HepG2 (cell line): ENCODE results near the gene NKAIN2. TPM values are rescaled to one million over a fixed set of nuclear protein-coding genes. Genes with fewer than 3 reads are reported as not detected.

Experiments
- polyA plus RNA-seq, 8 experiments: library from polyadenylated mRNA; depleted of rRNA in 3 of 8; stranded (reverse) in 7 of 8; unstranded in 1 of 8; fragments of >200 nt; fragmentation: Illumina TruSeq in 4 of 8; extraction: Trizol in 4 of 8; gene quantifications; 2 replicates each; pipeline versions ENCODE4 v1.2.1 to v1.2.3, GENCODE V29; 2011 to 2016; ENCODE audit warnings: low read depth in 4 of 8, missing spikeins in 1 of 8, mixed read lengths in 1 of 8; ENCODE audit not compliant: insufficient read depth in 1 of 8
- total RNA-seq, 5 experiments: library from RNA; depleted of rRNA; stranded (reverse); fragments of >200 nt; fragmentation: Illumina TruSeq; extraction: Trizol; gene quantifications; 2 replicates each; pipeline ENCODE4 v1.2.3, GENCODE V29; 2016; ENCODE audit warnings: low read depth in 1 of 5

Gene NKAIN2
- total and polyA plus RNA-seq, 2 of the 13 experiments (the other 11 are each of a cell fraction or from before 2014, with no cell fraction given): not detected

Other genes with a start within 250 kb of the NKAIN2 start
- gene TRDN, start 166.9 kb upstream of the NKAIN2 start, total RNA-seq (2016; rRNA removed; fragmentation: Illumina TruSeq; extraction: Trizol): not detected in 2 replicates
- gene TRDN, start 166.9 kb upstream of the NKAIN2 start, polyA plus RNA-seq (2011; rRNA removed): not detected in 2 replicates